GM18507 (cell line): ENCODE results near the gene AFDN.

ENCODE experiments used
- DNase-seq: peaks from one replicate; pipeline ENCODE4 v3.0.0; 2011; ENCODE audit warnings: low read depth; ENCODE audit not compliant: insufficient read length; ENCODE audit errors: extremely low spot score
- FAIRE-seq: peaks from 2 replicates; lab custom pipeline; 2011; peaks lifted over from hg19 to GRCh38; lab: Jason Lieb, UNC

AFDN gene

GRCh38 chr6:167811040-167811439 lies 15.7 kb upstream of the AFDN start:
- no peak for FAIRE-seq

DNA sequence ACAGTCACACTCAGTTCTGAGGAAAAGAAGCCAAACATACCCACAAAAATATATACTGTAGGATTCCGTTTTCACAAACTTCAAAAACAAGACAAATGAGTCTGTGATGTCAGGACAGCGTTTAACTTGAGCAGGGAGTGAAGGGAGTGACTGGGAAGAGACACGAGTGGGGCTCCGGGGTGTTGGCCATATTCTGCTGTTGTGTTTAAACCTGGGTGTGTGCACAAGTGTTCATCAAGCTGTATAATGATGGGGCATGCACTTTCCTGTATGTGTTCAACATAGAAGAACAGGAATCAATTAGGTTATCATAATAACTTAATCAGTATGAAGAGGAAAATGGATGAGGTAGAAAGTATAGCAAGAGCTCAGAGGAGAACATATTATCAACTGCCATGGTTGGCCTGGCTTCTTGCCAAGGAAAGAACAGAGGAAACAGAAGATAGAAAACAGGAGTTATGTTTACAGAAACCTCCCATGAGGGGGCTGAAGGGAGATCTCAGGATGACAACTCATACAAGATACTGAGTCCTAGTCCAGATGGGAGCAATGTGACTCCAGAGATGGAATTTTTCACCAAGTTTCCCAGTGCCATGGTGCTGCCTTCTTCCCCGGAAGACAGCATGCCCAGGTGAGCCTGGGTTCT lies 15.1 kb upstream of the AFDN start:
- FAIRE-seq = no peak

More at GRCh38 chr6:167811040-167811439, 15.7 kb upstream of the AFDN start:
- DNase-seq = no peak

GRCh38 chr6:167812088-167812487 lies 14.6 kb upstream of the AFDN start:
- DNase-seq = no peak
- FAIRE-seq = no peak

More for the DNA sequence above, 15.1 kb upstream of the AFDN start:
- no peak for DNase-seq

- DNase-seq (no peak), FAIRE-seq (no peak)
Observed at GRCh38 chr6:167815296-167815980, 11.3 kb upstream of the AFDN start.

GRCh38 chr6:167817016-167817415 lies 9.7 kb upstream of the AFDN start:
- FAIRE-seq (no peak), DNase-seq (no peak)

GRCh38 chr6:167817729-167818128 lies 9.0 kb upstream of the AFDN start:
- DNase-seq = no peak
- FAIRE-seq = no peak

DNA sequence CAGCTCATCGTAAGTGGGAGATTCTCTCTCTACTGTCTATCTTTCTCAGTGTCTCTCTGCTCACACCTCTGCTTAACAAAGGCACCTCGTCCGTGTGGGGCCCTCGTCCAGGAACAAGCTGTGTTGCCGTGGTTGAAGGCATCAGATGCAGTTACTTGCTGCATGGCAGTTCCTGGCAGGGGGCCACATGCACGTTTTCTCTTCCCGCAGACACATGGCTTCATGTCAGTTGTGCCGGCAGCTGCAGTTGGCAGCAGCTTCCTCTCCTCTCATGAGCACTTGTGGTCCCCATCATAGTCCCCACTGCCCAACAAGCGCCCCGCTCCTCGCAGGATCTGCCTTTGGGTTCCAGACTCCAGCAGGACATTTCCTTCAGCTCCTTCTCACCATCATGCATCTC lies 7.1 kb upstream of the AFDN start:
- FAIRE-seq (no peak), DNase-seq (no peak)

DNA sequence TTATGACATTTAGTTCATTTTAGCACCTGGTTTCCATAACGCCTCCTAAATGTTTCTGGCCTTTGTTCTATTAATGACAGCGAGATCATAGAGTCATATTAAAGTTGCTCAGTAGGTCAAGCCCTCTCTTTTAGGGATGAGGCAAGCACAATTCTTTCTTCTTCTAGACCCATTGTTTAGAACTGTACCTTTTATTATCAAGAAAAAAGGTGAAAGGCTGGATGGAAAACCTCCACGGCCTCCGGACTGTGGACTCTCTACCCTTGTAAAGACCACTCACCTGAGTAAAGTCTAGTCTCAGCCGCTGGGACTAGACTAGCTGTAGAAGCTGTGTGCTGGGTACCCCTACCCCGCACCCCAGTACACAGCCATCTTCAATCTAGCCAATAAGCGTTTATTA lies 6.0 kb upstream of the AFDN start:
- no peak for DNase-seq
- FAIRE-seq = no peak

- no peak for DNase-seq
- FAIRE-seq = no peak
Observed at GRCh38 chr6:167824591-167825331, 1.9 kb upstream of the AFDN start.

DNA sequence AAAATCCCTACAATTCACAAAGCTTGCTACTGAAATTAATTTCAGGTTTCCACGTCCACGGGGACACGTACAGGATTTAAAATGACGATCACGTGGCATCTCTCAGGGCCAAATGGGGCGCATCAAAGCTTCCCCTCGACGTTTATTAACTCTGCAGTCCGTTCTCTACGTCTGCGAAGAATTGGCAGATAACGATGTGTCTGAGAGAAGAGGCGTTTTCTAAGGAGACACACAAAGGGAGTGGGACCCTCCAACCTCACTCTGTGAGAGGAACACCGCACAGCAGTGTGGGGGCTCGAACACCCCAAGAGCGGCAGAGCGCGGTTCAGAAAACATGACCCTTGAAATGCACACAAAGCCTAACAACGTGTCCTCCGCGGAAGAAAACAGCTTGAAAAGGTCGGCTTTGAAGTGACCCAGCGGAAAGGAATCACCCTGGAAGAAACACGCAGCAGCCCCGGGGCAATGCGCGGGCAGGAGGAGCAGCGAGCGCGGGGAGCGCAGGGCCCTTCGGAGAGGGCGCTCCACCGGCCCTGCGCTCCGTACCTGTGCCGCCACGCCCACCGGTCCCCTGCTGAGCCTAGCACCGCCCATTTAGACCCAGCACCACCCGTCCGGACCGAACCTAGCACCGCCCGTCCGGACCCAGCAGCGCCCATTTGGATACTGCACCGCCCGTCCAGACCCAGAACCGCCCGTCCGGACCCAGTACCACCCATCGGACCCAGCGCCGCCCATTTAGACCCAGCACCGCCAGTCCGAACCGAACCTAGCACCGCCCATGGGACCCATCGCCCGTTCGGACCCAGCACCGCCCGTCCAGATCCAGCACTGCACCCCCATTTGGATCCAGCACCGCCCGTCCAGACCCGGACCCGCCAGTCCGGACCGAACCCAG lies 1.1 kb upstream of the AFDN start:
- FAIRE-seq = no peak
- DNase-seq = no peak

GRCh38 chr6:167826230-167826895 lies 348 bp upstream of the AFDN start:
- peak; percentile 73 for DNase-seq

GRCh38 chr6:167827583-167828324 lies 1.0 kb downstream of the AFDN start:
- FAIRE-seq = peak; percentile 12

More at GRCh38 chr6:167826230-167826895, 348 bp upstream of the AFDN start:
- FAIRE-seq = no peak

DNA sequence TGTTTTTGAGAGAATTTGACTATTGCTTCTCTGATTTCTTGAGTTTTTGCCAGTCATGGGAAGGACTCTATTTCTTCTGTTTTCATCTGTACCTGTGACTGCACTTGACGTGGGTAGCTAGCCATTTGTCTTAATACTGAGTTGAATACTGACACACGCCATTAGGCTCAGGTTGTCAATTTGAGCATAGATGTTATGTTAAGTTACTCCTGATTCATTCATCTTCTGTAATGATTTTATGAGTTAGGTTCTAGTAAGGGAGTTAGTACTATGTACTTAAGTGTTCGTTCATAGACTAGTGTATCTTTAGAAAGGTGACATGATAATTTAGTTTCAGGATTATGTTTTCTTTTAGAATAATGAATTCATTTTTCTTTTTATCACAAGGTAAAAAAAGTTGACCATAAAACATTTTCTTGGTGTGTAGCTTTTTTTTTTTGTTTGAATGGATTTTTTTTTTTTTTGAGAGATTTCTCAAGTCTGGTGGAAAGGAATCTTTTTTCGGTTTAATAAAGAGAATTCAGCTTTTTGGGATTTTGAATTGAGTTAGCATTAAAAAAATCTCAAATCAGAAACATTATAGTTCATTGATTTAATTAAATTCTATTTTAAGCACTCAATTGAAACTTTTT lies 1.7 kb downstream of the AFDN start:
- FAIRE-seq = no peak

More at GRCh38 chr6:167827583-167828324, 1.0 kb downstream of the AFDN start:
- peak; percentile 14 for DNase-seq

DNA sequence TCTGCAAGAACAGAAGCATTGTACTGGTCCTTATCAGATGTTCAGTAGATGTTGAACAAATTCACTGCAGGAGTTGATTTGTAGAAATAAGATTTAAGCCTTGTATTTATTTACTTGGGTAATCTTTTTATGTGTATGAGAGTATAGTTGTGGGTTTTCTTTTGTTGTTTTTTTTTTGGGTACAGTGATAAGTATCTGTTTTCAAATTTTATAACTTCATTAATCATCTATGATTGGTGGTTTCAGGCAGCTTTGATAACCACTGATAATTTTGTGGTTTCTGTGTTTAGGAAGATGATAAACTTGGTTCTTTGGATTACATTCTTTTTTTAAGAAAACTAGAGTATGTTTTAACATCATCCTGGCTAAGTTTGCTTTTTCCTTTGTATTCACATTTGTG lies 2.8 kb downstream of the AFDN start:
- FAIRE-seq (peak; percentile 42), DNase-seq (no peak)

More for the DNA sequence above, 1.7 kb downstream of the AFDN start:
- no peak for DNase-seq

DNA sequence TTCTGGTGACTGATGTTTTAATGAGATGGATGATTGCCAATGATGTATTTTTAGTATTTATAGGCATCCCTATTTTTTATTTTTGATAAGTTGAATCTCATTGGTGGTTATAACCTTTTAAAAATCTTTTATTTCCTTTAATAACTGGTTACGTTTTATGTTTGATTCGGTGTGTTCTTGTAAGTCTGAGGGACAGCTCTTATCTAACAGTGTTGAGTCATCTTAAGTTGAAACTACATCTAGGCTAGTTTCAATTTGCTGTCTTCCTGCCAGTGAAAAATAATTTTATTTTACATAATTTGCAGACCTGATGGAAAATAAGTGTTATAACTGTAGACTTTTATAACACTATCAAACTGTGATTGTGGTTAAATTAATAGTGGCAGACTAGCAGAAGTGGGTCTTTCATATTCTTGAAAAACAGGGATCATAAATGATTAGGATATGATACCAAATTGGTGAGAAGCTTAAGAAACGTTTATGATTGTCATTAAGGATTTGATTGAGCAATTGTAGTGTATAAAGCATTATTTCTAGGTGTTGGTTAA lies 4.6 kb downstream of the AFDN start:
- FAIRE-seq = peak; percentile 44

GRCh38 chr6:167832497-167833395 lies 6.0 kb downstream of the AFDN start:
- FAIRE-seq (peak; percentile 72), DNase-seq (no peak)

More for the DNA sequence above, 4.6 kb downstream of the AFDN start:
- no peak for DNase-seq

DNA sequence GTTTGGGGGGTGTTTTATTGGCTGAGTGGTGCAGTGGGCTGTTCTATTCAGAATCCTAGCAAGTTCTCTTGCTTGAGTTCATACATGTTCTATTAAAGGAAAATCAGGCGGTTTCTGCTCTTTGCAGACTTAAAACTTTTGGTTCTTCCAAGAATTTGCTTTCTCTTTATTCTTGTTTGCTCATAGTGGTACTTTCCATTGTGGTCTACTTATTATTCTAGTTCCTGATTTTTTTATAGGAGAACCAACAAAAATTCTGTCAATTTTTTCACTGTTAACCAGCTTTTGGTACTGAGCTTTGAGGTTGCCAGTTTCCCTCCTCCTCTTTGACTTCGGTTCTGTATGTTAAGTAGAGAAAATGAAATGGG lies 6.7 kb downstream of the AFDN start:
- DNase-seq (no peak), FAIRE-seq (no peak)
